A549 (cell line): ENCODE measurements around the gene RBM6.

Source experiments
- CBX2 ChIP-seq: fragments of 200-600 bp; sonication (generic); IDR thresholded peaks from 2 replicates; pipeline ENCODE4 v1.6.1; 2016; ENCODE audit warnings: low read depth, mild to moderate bottlenecking, borderline replicate concordance
- MAFK ChIP-seq: fragments of 450-650 bp; IDR thresholded peaks from 2 replicates; pipeline ENCODE4 v1.6.1; 2014; ENCODE audit not compliant: partially characterized antibody
- PHF8 ChIP-seq: fragments of 200-600 bp; sonication (generic); IDR thresholded peaks from 2 replicates; pipeline ENCODE4 v1.6.1; 2016; ENCODE audit warnings: low read depth, mild to moderate bottlenecking, antibody characterized with exemption, moderate library complexity, borderline replicate concordance
- RCOR1 ChIP-seq: fragments of 150-350 bp; IDR thresholded peaks from 2 replicates; pipeline ENCODE4 v1.6.1; 2014; ENCODE audit warnings: antibody characterized with exemption, low read length, low read depth
- TF ChIP-seq, protein P1 (sequence below): fragments of >200 bp; sonication (Bioruptor Twin); formaldehyde crosslinking; IDR thresholded peaks from 3 replicates; pipeline ENCODE4 v1.5.1; 2016
- TF ChIP-seq, protein P2 (sequence below): IDR thresholded peaks from 2 replicates; pipeline ENCODE4 v1.6.1; 2012

DNA sequence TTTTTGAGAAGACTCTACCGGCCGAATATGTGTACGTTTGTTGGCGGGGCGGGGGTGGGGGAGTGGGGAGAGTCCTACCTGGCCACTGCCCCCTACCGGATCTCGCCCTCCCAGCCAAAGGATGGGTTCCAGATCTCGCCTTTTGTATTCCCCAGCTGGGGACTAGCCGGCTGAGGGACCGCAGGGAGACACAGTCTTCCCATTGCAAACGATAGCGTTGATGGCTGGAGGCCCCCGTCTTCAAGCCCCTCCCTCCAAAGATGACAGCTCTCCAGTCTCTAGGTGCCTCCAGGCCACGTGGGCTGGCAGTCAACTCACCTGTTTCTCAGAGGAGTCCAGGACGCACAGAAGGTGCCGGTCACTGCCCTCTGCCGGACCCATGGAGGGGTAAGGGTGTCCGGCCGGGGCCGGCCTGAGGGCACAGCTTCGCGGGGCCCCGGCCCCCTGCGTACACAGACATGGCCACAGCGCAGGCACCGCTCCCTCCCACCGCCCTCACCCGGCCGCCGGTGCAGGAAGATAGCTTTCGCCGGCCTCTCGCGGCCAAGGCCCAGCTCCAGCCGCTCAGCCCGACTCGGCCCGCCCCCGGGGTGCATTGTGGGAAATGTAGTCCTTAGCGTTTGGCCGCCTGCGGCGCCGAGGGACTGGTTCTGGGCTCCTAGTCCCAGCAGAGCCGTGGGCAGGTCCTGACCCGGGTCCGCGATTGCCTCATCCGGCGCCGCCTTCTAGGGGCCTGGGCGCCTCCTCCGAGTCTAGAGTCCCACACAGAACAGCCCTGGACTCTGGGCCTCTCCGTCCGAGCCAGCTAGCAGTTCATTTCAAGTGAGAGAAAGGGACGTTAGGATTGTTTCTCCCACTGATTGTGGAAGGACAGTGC is 10.4 kb upstream of the RBM6 start, which contains the start of gene MON1A:
- TF ChIP-seq, protein P1, sequence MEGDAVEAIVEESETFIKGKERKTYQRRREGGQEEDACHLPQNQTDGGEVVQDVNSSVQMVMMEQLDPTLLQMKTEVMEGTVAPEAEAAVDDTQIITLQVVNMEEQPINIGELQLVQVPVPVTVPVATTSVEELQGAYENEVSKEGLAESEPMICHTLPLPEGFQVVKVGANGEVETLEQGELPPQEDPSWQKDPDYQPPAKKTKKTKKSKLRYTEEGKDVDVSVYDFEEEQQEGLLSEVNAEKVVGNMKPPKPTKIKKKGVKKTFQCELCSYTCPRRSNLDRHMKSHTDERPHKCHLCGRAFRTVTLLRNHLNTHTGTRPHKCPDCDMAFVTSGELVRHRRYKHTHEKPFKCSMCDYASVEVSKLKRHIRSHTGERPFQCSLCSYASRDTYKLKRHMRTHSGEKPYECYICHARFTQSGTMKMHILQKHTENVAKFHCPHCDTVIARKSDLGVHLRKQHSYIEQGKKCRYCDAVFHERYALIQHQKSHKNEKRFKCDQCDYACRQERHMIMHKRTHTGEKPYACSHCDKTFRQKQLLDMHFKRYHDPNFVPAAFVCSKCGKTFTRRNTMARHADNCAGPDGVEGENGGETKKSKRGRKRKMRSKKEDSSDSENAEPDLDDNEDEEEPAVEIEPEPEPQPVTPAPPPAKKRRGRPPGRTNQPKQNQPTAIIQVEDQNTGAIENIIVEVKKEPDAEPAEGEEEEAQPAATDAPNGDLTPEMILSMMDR, result peak; percentile 25
- TF ChIP-seq RCOR1 (no peak), MAFK (no peak), PHF8 (peak; percentile 71), CBX2 (no peak)
- TF ChIP-seq, protein P2, sequence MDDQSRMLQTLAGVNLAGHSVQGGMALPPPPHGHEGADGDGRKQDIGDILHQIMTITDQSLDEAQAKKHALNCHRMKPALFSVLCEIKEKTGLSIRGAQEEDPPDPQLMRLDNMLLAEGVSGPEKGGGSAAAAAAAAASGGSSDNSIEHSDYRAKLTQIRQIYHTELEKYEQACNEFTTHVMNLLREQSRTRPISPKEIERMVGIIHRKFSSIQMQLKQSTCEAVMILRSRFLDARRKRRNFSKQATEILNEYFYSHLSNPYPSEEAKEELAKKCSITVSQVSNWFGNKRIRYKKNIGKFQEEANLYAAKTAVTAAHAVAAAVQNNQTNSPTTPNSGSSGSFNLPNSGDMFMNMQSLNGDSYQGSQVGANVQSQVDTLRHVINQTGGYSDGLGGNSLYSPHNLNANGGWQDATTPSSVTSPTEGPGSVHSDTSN, result no peak
